ENCODE results near the gene PRKAR1B.
A peak's percentile ranks its signal among the peaks of the same experiment; 100 is the strongest.

PRKAR1B gene

DNA sequence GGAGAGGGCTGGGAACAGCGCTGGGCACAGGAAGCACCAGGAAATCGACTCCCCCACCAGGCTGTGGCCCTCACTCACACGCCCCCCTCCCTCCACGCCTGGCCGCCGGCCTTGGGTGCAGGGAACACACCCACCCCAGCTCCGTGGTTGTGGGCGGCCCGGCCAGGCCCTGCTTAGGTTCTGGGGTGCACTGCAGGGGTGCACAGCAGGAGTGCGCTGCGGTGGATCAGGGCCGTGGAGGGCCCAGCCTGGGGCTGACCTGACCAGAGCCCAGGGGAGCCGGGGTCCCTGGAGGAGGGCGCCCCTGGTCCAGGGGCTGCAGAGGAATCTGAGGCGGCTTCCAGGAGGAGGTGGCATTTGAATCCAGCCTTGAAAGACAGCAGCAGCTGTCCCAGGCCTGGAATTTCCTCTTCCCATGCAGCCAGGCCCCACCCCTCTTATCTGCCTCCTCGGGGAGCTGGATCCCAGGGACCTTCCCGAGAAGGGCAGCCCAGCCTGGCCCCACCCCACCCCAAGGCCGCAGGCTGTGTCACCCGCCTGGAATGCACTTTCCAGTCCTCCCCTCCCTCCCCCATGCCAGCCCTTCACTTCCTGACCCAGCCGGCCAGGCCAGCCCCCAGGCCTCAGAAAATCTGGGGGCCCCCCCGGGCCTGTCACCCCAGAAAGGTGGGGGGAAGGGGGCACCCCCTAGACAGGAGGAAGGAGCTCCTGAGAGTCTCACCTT, 189.0 kb downstream of the PRKAR1B start:
- no peak for FAIRE-seq
- no peak; the same call in 1 of the 2 replicates for TF ChIP-seq POLR2A (IDR thresholded peaks at IDR 0.05; ENCODE audit: low read depth, low read length)
- peak; percentile 100 for DNase-seq (ENCODE audit: insufficient read length, low spot score)

DNA sequence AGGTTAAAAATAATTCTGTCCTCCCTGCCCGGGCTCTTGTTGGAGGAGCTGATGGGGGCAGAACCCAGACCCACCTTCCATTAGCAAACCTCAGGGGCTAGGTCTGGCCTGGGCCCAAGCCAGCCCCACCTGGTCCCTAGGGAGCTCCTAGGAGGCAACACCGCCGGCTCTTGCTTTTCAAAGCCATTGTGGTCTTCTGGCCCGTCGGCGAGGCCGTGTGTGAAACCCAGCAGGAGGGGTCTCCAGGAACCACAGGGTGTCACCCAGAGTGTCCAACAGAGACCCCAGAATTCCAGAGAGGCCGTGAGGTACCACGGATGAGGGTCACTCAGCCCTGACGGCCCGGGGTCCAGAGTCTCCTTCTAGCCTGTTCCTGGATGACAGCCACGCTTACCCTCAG, 190.8 kb downstream of the PRKAR1B start:
- no peak for TF ChIP-seq POLR2A (IDR thresholded peaks at IDR 0.05; ENCODE audit: low read depth, low read length)
- DNase-seq (ENCODE audit: insufficient read length, low spot score) (no peak), FAIRE-seq (no peak)

DNA sequence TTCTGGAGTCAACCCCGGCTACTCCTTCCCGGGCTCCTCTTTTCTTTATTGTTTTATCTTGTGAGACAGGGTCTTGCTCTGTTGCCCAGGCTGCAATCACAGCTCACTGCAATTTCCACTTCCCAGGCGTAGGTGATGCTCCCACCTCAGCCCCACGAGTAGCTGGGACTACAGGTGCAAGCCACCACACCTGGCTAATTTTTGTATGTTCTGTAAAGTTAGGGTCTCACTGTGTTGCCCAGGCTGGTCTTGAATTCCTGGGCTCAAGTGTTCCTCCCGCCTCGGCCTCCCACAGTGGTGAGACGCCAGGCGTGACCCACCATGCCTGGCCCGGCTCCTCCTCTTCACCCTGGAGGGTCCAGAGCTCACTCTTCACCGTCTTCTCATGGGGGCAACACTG, 192.1 kb downstream of the PRKAR1B start:
- FAIRE-seq: no peak
- no peak for TF ChIP-seq POLR2A (IDR thresholded peaks at IDR 0.05; ENCODE audit: low read depth, low read length)
- DNase-seq (ENCODE audit: insufficient read length, low spot score): no peak

DNA sequence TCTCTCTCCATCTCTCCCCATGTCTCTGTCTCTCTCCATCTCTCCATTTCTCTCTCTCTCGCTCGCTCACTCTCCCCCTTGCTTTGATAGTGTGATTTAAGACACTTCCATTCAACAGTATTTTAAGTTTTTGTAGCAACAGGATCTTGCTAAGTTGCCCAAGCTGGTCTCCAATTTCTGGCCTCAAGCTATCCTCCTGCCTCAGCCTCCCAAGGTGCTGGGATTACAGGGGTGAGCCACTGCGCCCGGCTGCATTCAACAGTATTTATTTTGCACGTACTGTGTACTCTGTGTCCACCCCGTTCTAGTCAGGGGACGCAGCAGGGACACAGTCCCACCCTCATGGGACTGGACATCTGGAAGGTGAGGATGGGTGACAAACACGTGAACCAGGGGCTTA, 193.0 kb downstream of the PRKAR1B start:
- no peak for TF ChIP-seq POLR2A (IDR thresholded peaks at IDR 0.05; ENCODE audit: low read depth, low read length)
- no peak for FAIRE-seq
- DNase-seq (ENCODE audit: insufficient read length, low spot score): no peak

DNA sequence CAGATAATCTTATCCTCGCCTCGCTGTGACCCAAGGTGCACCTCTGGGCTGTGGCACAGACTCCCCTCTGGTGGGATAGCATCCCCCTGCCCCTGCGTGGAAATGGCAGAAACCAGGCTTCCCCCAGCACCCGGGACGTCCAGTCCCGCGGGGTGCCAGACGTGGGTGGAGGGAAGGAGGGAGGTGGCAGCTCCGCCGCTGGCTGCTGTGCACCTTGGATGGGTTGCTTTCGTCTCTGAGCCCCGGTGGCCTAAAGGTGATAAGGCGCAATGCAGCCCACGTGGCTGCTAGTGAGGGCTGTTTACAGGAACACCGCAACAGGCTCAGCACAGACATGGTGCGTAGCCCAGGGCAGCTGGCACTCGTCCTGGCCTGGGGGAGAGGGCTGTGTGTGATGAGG, 193.8 kb downstream of the PRKAR1B start:
- no peak for TF ChIP-seq POLR2A (IDR thresholded peaks at IDR 0.05; ENCODE audit: low read depth, low read length)
- FAIRE-seq: no peak
- no peak for DNase-seq (ENCODE audit: insufficient read length, low spot score)

DNA sequence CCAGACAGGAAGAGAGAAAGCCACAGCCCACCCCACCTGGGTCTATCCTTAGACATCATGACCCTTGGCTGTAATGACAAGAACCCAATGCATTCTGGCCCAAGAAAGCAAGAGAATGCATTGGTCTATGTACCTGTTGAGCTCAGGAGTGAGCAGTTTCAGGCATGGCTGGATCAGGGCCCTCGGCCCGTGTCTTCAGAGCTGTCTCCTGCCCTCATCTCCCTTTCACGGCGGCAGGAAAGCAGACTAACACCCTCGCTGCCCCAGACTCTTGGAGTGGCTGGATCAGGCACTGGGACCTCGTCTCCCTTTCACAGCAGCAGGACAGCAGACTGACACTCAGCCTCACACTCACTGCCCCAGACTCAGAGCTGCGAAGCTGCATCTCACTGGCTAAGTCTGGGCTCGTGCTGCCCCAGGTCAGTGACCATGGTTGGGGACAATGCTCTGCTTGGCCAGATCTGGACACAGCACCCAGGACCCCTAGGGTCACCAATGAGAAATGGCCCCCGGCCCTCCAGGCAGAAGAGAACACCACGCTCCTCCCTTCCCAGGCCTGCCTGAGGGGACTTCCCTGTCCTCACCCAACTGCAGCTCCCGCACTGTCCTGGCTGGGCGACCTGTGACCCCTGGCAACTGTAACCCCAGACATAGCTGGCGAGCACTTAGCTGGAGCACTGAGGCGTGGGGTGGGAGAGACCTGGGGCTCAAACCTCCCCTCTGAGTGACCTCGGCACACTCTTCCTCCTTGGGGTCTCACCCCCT, 194.5 kb downstream of the PRKAR1B start:
- FAIRE-seq: no peak

DNA sequence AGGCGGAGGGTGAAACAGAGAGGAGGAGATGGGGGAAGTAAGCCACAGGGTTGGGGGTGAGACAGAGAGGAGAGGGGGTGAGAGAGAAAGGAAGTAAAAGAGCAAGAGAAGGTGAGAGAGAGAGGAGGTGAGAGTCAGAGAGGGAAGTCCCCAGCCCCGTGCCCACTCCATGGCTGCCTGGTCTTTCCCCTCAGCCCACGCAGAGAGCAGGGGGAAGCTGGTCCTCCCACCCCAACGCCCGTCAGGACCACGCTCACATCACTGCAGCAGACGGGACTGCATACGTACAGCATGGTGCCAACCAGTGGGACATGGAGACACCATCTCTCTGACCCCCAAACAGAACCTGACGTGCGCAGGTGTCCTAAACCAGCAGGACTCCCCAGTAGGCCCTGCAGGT, 195.3 kb downstream of the PRKAR1B start:
- FAIRE-seq (no peak), DNase-seq (ENCODE audit: insufficient read length, low spot score) (no peak)
- TF ChIP-seq POLR2A (IDR thresholded peaks at IDR 0.05; ENCODE audit: low read depth, low read length): no peak

More for the DNA sequence above, 194.5 kb downstream of the PRKAR1B start:
- no peak for TF ChIP-seq POLR2A (IDR thresholded peaks at IDR 0.05; ENCODE audit: low read depth, low read length)
- no peak for DNase-seq (ENCODE audit: insufficient read length, low spot score)

DNA sequence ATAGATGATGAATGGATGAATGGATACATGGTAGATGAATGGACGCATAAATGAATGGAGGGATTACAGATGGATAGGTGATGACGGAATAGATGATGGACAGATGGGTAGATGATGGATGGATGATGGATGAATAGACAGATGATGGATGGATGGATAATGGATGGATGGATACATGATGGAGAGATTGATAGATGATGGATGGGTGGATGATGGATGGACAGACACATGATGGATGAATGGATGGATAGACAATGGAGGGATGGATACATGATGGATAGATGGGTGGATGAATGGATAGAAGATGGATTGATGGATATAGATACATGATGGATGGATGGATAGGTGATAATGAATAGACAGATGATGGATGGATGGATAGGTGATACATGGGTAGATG, 198.6 kb downstream of the PRKAR1B start:
- FAIRE-seq: no peak

DNA sequence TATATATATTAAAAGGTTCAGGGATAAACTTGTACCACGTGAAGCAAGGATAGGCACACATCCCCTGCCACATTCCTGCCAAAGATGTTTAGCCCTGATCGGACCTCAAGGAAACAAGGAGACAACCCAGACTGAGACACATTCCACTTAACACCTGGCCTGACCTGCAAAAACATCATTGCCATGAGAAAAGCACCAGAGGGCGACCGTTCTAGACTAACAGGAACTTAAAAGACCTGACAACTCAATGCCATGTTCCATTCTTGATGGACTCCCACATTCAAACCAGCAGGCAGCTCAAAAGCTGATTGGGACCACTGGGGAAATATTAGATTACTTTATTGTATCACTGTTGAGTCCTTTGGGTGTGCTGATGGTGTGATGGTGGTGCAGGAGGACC, 199.4 kb downstream of the PRKAR1B start:
- DNase-seq (ENCODE audit: insufficient read length, low spot score): no peak
- no peak for FAIRE-seq
- no peak for TF ChIP-seq POLR2A (IDR thresholded peaks at IDR 0.05; ENCODE audit: low read depth, low read length)

More for the DNA sequence above, 198.6 kb downstream of the PRKAR1B start:
- no peak for TF ChIP-seq POLR2A (IDR thresholded peaks at IDR 0.05; ENCODE audit: low read depth, low read length)
- no peak for DNase-seq (ENCODE audit: insufficient read length, low spot score)

DNA sequence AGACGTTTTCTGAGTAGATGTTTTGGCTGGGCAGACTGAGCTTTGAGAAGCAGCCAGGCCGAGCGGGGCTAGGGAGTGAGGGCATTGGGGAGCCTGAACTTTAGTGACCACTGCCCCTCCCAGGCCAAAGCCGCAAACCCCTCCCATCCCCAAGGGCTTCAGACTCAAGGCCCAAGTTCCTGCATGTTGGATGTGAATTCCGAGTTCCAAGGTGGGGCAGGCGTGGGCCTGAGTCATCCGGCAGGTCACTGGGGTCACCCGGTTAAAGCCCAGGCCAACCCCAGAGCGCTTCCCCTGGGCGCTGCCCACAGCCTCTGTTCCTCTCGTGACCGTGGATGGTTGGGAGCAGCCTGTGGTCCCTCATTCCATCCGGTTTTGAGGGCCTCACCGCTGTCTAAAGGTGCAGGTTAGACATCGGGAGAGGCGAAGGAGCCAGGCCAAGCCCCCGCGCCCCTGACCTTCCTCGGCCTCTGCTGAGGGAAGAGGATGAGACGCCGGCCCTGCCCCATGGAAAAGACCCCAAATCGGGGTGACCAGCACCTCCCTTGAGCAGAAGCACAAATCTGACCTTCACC, 200.5 kb downstream of the PRKAR1B start:
- no peak for TF ChIP-seq POLR2A (IDR thresholded peaks at IDR 0.05; ENCODE audit: low read depth, low read length)
- FAIRE-seq: no peak
- DNase-seq (ENCODE audit: insufficient read length, low spot score): no peak

DNA sequence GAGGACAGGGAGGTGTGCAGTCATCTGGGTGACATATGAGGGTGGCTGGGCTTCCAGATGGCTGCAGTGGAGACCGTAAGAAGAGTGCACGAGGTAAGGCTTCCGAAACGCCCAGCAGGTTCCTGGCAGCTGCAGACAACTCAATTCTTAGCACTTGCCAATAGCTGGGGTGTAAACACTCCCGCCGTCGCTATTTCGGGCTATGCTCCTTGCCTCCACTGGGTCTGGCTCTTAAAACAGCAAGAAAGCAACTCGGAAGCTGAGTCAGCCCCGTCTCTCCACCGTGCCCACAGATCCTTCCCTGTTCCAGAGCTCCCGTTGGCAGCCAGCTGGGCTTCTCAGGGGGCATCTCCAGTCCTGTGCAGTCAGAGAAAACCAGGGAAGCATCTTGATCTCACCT, 201.3 kb downstream of the PRKAR1B start:
- FAIRE-seq: no peak
- TF ChIP-seq POLR2A (IDR thresholded peaks at IDR 0.05; ENCODE audit: low read depth, low read length): no peak
- peak; percentile 71 for DNase-seq (ENCODE audit: insufficient read length, low spot score)

DNA sequence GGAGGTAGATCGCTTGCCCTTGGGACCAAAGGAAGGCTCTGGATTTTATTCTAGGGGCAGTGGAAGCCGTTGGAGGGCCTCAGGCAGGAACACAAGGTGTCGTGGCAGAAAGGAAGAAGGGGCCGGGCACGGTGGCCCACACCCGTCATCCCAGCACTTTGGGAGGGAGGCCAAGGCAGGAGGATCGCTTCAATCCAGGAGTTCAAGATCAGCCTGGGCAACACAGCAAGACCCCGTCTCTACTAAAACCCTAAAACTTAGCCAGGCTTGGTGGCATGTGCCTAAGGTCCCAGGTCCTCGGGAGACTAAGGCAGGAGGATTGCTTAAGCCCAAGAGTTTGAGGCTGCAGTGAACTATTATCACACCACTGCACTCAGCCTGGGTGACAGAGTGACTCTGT, 202.3 kb downstream of the PRKAR1B start:
- FAIRE-seq: no peak

DNA sequence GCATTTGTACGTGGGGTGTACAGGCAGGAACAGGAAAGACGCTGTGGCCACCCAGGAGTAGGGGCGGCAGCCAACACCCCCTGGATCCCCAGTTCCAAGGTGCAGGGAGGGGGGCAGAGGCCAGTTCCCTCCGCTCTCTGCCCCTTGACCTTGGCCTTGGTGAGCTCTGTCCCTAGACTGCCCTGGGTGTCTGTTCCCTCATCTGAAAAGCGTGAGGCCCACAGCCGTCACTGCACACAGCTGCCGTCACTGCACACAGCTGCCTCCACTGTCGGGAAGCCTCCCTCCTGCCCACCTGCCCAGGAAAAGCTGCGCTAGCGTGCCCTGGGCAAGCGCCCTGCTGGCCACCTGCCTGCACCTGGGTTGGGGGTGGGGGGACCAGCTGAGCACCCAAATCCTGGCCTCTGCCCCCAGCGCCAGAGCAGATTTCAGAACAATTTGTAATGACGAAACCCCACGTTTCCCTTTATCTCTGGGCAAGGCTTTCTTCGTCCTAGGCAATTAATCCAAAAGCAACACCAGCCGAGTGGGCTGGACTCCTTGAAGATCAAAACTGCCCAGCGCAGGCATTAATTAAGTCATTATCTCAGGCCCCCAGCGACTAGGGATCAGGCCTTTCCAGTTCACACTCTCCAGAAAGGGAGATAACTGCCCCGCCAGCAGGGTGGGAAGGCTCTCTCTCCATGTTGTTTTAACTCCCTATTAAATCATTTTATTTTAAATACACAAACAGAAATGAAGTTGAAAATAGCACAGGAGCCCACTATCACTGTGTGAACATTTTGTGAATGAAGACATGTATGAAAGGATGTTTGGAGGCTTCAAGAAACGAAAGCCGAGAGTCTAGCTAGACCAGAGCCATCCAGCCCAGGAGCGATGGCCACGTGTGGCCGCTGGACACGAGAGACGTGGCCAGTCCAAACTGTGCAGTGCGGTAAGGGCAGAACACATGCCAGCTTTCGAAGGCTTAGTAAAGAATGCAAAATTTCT, 203.4 kb downstream of the PRKAR1B start:
- FAIRE-seq: no peak
- no peak for DNase-seq (ENCODE audit: insufficient read length, low spot score)
- no peak for TF ChIP-seq POLR2A (IDR thresholded peaks at IDR 0.05; ENCODE audit: low read depth, low read length)

More for the DNA sequence above, 202.3 kb downstream of the PRKAR1B start:
- no peak for TF ChIP-seq POLR2A (IDR thresholded peaks at IDR 0.05; ENCODE audit: low read depth, low read length)
- no peak for DNase-seq (ENCODE audit: insufficient read length, low spot score)

Measured in H54 (cell line).